Sciatic nerve (tissue), 2 donors: ENCODE data around the gene SNAP29. TPM values are rescaled to one million over a fixed set of nuclear protein-coding genes. Genes with fewer than 3 reads are reported as not detected.
A peak's percentile ranks its signal among the peaks of the same experiment; 100 is the strongest.
"Not testable (repeated sequence)": the region's sequence is repeated elsewhere in the genome, so short reads cannot be mapped to it uniquely, and the experiment has no call there.

Source experiments
- ATAC-seq: fragments of 200-7000 bp; cut with Tn5 transposase; one replicate; pipeline ENCODE4 v1.9.1; 2020; ENCODE audit warnings: mild to moderate bottlenecking, moderate library complexity
- DNase-seq: peaks from one replicate; pipeline ENCODE4 v3.0.0-alpha.2; 2020; ENCODE audit warnings: low spot score
- intact Hi-C: fragments of 100-400 bp; cut with DNase I; formaldehyde crosslinking; loops from one replicate; pipeline ENCODE4 v1.14.2; 2022
- total RNA-seq: library from RNA; stranded (reverse); fragmentation: NEBNext Ultra II Directional; extraction: Animal tissue kit (Norgen Biotek cat#: 25700); gene quantifications from one replicate; pipeline ENCODE4 v1.2.1, GENCODE V29; 2021
- donor health status: DM: no; HTN: no; CAD: no.
- donor health status: DM: no; HTN: no; CAD: no.

The SNAP29 gene
- total RNA-seq, 1 donor from 2014 or later, result 26.3 TPM

DNA sequence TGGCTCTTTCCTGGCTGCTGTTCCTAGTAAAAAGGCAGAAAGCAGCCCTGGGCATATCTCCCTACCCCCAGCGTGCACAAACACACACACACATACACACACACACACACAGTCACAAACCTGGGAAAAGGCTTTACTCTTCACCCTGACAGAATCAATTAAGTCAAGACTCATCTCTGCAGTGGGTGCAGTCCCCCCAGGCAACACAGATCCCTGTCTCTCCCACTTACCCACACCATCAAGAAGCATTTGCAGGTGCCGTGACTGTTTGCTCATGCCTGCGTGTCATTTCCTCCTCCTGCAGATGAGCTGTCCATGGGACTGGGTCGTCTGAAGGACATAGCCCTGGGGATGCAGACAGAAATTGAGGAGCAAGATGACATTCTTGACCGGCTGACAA lies 28.6 kb downstream of the SNAP29 start:
- ATAC-seq (no peak), DNase-seq (no peak)
- intact Hi-C loops, result no loop called here

DNA sequence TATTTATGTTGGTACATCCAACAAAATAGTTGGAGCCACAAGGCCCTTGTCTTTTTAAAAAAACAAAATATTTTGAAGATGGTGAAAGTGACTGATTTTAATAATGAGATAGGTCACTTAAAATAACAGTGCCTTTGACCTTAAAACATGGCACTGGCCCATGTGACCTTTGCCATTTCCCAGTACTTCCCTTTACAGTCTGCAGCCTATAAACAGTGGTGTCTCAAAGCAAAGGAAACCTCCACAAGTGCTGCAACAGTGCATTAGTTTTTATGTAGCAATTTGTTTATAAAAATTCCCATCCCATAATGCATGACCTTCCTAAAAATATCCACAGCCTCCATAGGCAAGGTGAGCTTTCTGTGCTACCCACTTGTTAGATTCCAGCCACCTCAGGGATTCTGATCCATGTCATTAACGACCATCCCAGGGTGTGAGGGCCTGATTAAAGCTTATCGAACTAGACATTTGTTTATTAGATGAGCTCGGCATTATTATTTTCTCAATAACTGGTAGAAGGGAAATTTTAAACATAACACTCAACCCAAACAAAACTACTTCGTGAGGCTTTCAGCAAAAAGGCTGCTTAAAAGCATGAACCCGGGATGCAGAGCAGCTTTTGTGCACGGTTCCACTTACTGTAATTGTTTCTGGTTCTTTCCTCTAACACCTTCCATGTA lies 30.4 kb downstream of the SNAP29 start:
- no peak for DNase-seq
- intact Hi-C loops, result no loop called here
- no peak for ATAC-seq

DNA sequence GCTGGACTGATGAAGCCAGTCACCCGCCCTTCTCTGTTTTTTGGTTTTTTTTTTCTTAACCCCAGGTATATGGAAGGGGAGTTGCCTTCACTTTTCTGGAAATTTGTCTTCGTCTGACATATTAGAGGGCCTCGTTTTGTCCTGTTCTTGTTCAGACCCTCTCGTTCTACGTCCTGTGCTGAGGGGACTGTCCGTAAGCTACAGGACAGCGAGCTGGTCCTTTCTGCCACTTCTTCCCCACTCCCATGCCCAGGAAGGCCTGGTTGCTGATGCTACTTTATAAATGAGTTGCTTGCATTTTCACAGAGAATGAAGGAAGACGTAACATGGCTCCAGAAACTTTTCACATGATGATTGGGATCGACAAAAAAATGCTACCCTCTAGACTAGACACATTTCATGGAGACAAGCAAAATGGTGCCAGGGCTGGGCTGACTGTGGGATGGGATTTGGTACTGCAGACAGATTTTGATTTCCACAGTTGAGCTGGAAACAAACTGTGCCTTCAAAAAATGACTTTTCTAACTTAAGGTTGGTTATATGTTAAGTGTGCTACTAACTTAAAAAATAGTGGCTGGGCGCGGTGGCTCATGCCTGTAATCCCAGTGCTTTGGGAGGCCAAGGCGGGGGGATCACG lies 31.2 kb downstream of the SNAP29 start:
- no peak for DNase-seq
- ATAC-seq, result no peak
- intact Hi-C loops, result no loop called here

DNA sequence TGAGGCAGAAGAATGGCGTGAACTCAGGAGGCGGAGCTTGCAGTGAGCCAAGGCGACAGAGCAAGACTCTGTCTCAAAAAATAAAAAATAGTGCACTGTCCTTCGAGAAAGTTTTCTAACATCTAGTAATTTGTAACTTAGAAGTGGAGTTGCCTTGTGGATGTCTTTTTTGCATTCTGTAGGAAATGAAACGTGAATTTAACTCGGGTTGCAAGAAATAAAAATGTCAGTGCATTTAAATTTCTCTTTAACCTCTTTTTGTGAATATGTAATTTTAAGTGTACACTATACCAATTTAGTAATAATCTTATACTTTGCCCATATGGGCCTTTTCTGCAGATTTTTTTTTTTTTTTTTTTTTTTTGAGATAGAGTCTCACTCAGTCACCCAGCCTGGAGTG lies 32.2 kb downstream of the SNAP29 start:
- intact Hi-C loops, result no loop called here
- DNase-seq (no peak), ATAC-seq (no peak)

DNA sequence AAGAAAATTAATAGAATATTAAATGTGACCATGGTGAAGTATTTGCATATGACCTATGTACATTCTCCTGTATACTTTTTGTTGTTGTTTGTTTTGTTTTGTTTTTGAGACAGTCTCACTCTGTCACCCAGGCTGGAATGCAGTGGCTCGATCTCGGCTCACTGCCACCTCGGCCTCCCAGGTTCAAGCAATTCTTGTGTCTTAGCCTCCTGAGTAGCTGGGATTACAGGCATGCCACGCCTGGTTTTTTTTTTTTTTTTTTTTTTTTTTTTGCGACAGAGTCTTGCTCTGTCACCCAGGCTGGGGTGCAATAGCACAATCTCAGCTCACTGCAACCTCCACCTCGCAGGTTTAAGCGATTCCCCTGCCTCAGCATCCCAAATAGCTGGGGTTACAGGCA lies 38.9 kb downstream of the SNAP29 start:
- intact Hi-C loops, DNase-seq, ATAC-seq: not testable (repeated sequence)

DNA sequence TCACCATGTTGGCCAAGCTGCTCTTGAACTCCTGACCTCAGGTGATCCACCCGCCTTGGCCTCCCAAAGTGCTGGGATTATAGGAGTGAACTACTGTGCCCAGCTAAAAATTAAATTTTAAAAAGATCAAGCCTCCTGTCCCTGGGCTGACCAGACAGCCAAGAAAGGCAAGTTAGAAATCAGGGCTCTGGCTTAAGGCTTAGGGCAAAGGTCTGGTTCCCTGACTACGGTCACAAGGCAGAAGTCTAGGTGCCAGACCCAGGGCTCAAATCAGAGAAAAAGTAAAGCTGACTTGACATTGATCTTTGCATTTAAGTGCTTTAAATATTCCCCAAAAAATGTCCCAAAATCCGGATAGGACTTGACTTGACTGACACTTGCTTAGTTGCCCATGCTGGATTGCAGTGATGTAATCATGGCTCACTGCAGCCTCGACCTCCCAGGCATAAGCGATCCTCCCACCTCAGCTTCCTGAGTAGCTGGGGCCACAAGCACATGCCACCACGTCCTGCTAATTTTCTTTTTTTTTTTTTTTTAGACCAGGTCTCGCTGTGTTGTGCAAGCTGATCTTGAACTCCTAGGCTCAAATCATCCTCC lies 41.1 kb downstream of the SNAP29 start:
- ATAC-seq (no peak), DNase-seq (no peak)
- intact Hi-C loops, result no loop called here

DNA sequence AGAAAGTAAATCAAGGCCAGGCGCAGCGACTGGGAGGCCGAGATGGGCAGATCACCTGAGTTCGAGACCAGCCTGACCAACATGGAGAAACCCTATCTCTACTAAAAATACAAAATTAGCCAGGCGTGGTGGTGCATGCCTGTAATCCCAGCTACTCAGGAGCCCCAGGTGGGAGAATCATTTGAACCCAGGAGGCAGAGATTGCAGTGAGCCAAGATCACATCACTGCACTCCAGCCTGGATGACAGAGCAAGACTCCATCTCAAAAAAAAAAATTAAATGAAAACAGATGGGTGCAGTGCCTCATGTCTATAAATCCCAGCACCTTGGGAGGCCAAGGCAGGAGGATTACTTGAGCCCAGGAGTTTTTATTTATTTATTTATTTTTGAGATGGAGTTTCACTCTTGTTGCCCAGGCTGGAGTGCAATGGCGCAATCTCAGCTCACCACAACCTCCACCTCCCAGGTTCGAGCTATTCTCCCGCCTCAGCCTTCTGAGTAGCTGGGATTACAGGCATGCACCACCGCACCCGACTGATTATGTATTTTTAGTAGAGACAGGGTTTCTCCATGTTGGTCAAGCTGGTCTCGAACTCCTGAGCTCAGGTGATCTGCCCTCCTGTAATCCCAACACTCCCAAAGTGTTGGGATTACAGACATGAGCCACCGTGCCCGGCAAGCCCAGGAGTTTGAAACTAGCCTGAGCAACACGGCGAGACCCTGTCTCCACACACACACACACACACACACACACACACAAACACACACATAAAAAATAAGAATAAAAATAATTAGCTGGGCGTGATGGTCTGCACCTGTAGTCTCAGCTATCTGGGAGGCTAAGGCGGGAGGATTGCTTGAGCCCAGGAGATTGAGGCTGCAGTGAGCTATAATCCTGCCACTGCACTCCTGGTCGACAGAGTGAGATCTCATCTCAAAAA lies 42.6 kb downstream of the SNAP29 start:
- ATAC-seq, DNase-seq, intact Hi-C loops: not testable (repeated sequence)

DNA sequence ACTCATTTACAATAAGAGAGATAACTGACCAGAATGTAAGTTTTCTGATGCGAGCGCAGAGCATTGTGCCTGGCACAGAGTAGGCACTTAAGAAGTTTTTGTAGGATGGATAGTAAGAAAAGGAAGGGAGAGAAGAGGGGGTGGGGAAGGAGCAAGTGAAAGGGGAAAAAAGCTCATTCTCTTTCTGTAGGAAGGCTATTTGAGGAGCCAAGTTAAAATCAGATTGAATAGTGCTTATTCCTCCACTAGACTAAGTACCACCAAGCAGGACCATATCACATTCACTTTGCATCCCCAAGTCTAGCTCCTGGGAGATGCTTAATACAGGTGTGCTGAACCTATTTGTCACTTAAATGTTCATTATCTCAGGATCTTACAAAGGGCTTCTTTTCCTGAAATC lies 44.3 kb downstream of the SNAP29 start:
- intact Hi-C loops, result no loop called here
- DNase-seq (no peak), ATAC-seq (no peak)

DNA sequence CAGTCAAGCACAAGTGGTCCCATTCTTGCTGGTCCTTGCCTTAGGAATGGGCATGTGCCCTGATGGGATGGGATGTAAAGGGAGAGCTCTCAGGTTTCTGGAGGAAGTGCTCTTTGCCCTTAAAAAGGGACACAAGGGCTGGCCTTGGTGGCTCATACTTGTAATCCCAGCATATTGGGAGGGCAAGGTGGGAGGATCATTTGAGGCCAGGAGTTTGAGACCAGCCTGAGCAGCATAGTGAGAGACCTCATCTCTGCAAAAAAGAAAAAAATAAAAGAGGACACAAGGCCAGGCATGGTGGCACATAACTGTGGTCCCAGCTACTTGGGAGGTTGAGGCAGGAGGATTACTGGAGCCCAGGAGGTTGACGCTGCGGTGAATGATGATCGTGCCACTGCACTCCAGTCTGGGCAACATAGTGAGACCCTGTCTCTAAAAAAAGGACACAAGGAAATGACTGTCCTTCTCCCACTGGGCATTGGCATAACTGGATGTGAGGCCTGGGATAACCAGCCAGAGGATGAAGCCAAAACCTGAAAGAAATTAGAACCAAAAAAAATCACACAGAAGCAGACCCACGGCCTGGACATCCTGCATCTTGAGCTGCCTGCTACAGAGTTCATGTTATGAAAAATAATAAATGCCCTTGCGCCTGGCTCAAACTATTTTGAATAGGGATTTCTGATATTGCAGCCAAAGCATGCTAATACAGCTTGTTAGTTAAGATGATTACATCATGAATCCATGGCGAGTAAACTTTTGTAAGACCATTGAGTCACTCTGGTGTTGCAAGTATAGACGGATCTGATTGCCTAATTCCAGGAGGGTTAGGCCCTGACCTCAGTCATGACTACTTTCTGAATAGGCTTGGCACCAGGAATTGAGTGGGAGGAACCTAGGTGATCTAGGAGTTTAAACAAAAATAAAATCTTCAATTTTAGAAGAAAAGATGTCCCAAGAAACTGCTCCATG lies 45.5 kb downstream of the SNAP29 start:
- DNase-seq (no peak), ATAC-seq (peak; percentile 90)
- intact Hi-C loops, result no loop called here

DNA sequence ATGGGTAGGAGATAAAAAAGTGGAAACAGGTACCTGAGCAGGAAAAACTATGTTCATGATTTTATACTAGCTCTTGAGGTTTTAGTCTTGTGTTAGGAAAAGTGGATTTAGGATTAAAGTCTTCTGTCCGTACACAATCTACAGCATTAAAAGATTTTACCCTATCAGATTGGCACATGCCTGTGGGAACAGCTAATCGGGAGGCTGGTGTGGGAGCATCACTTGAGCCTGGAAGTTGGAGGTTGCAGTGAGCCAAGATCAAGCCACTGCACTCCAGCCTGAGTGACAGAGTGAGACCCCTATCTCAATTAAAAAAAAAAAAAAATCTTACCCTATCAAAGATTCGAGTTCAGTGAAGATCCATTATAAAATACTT lies 46.2 kb downstream of the SNAP29 start:
- no peak for DNase-seq
- intact Hi-C loops, result no loop called here
- ATAC-seq, result no peak

DNA sequence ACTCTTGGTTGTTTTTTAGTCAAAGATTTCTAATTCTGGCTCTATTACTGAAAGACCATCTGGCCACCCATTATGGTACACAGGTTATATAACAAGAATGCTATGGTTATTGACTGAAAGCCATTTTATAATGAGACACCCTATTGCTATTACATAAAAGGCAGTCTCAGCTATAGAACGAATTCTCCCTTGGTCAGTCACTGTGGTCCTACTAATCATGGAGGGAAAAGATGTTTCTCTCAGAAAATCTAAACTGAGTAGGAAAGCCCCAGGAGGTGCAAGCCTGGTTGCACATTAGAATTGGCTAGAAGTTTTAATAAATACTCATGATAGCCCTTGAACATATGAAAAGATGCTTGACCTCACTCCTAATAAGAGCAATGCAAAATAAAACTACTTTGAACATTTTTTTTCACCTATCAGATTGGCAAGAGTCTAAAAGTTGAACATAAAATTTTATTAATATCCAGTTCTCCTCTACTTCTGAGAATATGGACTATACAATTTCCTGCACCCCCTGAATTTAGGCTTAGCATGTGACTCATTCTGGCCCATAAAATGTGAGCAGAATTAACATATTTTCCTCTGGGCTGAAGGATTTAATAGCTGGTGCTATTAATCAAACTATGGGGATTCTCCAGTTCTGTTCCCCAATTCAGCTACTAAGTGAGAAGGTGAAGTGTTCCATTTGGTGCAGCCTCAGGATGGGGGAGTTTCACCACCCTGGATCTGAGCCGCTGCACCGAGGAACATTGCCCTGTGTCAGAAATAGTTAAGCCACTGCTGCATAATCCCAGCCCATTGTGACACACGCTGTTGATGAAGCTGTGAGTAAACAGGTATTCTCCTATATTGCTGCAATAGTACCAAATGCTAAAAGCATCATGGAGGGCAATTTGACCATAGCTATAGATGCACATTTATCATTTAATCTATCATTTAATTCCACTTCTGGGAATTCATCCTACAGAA lies 46.9 kb downstream of the SNAP29 start:
- no peak for ATAC-seq
- intact Hi-C loops, result no loop called here
- no peak for DNase-seq

DNA sequence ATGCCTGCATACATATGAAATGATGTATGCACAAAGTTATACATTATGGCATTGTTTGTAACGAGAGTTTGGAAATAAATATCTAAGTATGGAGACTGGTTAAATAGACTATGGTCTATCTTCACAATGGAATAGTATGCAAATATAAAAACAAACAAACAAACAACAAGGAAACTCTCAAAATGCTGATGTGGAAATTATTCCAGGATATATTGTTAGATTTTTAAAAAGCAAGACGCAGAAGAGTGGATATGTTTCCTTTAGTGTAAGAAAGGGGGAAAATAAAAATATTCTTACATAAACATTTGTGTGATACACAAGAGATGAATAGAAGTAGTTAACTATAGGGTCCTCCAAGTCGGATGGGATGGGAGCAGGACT lies 47.6 kb downstream of the SNAP29 start:
- no peak for DNase-seq
- intact Hi-C loops, result no loop called here
- ATAC-seq, result no peak

DNA sequence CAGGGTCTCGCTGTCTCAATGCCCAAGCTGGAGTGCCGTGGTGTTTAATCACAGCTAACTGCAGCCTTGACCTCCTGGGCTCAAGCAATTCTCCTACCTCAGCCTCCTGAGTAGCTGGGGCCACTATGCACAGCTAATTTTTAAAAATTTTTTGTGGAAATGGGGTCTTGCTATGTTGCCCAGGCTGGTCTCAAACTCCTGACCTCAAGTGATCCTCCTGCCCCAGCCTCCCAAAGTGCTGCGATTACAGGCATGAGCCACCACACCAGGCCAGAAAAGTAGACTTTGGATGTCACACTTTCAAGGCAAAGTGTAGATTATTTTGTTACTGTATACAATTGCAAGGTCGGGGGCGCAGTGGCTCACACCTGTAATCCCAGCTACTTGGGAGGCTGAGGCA lies 49.9 kb downstream of the SNAP29 start:
- ATAC-seq, DNase-seq, intact Hi-C loops: not testable (repeated sequence)

DNA sequence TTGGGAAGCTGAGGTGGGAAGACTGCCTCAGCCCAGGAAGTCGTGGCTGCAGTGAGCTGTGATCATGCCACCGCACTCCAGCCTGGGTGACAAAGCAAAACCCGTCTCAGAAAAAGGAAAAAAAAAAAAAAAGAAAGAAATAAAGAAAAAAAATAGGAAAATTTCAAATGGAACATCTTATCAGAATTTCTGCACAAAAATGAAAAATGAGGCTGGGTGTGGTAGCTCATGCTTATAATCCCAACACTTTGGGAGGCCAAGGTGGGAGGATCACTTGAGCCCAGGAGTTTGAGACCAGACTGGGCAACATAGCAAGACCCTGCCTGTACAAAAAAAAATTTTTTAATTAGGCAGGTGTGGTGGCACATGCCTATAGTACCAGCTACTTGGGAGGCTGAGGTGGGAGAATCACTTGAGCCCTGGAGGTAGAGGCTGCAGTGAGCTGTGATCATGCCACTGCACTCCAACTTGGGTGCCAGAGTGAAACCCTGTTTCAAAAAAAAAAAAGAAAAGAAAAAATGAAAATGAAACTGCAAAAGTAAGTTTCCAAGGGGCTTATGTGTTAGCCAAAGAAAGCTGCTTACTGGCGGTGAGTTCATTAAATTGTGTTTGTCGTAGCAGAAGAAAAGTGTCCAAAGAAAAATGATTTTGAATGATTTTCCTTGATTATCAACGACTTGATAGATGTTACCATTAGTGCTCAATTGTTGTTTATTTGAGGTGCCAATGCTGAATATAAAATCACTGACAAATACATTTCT lies 50.9 kb downstream of the SNAP29 start:
- intact Hi-C loops, result no loop called here
- ATAC-seq, result no peak
- DNase-seq, result no peak

DNA sequence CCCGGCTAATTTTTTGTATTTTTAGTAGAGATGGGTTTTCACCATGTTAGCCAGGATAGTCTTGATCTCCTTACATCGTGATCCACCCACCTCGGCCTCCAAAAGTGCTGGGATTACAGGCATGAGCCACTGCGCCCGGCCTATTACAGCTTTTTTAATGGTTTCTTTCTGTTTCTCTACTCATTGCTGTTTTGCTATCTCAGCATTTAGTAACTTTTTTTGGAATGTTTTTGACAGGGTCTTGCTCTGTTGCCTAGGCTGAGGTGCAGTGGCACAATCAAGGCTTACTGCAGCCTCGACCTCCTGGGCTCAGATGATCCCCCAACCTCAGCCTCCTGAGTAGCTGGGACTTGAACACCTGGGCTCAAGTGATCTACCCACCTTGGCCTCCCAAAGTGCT lies 53.7 kb downstream of the SNAP29 start:
- no peak for DNase-seq
- ATAC-seq, result no peak
- intact Hi-C loops, result no loop called here

DNA sequence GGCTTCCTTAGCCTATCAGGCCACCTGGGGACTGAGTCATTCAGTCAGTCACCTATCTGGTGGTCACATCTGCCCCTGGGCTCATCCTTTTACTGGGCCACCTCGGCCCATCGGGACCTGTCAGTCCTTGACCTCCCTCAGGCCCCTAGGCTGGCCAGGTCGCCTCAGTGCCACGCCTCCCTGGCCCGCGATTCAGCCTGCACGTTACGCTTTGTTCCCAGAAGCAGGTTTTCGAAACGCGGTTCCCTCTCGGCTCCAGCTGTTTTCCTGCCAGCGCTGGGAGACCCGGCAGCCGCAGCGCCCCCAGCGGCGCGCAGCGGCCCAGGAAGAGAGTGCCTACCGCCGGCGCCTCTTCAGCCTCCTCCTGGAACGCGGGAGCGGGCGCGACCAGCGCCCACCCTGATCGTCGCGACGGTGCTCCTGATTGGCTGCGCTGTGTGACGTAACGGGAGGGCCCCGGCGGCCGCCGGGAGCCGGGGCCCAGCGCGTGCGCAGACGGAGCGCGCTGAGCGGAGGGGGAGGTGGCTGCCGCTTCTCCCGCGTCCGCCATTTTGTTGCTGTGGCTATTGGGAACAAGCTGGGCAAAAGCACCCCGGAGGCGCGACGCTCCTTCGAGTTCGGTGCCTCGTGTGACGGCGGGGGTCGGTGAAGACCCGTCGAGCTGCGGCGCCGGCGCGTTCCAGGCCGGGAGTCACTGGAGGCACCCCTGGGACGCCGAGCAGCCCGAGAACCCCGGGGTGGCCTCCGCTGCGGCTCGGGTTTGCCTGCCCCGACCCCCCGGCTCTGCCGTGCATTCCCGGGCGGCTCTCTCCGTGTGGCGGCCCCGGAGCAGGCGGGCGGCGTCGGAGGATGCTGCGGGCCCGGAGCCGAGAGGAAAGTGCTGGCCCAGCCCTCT lies 58.4 kb downstream of the SNAP29 start, which contains the start of gene CRKL:
Gene CRKL (plus strand): TSS at position 492 of the 895 bp plus-strand sequence. CDS start 528 bp downstream, outside the sequence.
- intact Hi-C loops, result no loop called here

More for the DNA sequence above, 58.4 kb downstream of the SNAP29 start, which contains the start of gene CRKL:
- peak; percentile 98 for DNase-seq
- ATAC-seq, result peak; percentile 100
